NCI-H1105 (cell line): ENCODE results near the gene CEACAM7.

Experiments
- DNase-seq: peaks from one replicate; lab custom pipeline; 2025; lab: John Stamatoyannopoulos, UW

The CEACAM7 gene

DNA sequence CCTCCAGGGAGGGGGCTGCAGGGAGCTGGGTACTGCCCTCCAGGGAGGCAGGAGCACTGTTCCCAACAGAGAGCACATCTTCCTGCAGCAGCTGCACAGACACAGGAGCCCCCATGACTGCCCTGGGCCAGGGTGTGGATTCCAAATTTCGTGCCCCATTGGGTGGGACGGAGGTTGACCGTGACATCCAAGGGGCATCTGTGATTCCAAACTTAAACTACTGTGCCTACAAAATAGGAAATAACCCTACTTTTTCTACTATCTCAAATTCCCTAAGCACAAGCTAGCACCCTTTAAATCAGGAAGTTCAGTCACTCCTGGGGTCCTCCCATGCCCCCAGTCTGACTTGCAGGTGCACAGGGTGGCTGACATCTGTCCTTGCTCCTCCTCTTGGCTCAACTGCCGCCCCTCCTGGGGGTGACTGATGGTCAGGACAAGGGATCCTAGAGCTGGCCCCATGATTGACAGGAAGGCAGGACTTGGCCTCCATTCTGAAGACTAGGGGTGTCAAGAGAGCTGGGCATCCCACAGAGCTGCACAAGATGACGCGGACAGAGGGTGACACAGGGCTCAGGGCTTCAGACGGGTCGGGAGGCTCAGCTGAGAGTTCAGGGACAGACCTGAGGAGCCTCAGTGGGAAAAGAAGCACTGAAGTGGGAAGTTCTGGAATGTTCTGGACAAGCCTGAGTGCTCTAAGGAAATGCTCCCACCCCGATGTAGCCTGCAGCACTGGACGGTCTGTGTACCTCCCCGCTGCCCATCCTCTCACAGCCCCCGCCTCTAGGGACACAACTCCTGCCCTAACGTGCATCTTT lies 12.5 kb upstream of the CEACAM7 start:
- no peak for DNase-seq

GRCh38 chr19:41699968-41700323 lies 11.9 kb upstream of the CEACAM7 start:
- DNase-seq: no peak

DNA sequence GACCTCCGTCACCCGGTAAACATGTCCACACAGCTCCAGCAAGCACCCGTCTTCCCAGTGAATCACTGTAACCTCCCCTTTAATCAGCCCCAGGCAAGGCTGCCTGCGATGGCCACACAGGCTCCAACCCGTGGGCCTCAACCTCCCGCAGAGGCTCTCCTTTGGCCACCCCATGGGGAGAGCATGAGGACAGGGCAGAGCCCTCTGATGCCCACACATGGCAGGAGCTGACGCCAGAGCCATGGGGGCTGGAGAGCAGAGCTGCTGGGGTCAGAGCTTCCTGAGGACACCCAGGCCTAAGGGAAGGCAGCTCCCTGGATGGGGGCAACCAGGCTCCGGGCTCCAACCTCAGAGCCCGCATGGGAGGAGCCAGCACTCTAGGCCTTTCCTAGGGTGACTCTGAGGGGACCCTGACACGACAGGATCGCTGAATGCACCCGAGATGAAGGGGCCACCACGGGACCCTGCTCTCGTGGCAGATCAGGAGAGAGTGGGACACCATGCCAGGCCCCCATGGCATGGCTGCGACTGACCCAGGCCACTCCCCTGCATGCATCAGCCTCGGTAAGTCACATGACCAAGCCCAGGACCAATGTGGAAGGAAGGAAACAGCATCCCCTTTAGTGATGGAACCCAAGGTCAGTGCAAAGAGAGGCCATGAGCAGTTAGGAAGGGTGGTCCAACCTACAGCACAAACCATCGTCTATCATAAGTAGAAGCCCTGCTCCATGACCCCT lies 11.3 kb upstream of the CEACAM7 start:
- DNase-seq: no peak

- no peak for DNase-seq
These were observed 10.7 kb upstream of the CEACAM7 start for GRCh38 chr19:41698746-41699230.

DNA sequence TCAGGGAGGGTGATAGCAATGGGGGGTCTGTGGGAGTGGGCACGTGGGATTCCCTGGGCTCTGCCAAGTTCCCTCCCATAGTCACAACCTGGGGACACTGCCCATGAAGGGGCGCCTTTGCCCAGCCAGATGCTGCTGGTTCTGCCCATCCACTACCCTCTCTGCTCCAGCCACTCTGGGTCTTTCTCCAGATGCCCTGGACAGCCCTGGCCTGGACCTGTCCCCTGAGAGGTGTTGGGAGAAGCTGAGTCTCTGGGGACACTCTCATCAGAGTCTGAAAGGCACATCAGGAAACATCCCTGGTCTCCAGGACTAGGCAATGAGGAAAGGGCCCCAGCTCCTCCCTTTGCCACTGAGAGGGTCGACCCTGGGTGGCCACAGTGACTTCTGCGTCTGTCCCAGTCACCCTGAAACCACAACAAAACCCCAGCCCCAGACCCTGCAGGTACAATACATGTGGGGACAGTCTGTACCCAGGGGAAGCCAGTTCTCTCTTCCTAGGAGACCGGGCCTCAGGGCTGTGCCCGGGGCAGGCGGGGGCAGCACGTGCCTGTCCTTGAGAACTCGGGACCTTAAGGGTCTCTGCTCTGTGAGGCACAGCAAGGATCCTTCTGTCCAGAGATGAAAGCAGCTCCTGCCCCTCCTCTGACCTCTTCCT lies 9.3 kb upstream of the CEACAM7 start:
- DNase-seq: no peak

- no peak for DNase-seq
These were observed 8.5 kb upstream of the CEACAM7 start for GRCh38 chr19:41696402-41697197.

DNA sequence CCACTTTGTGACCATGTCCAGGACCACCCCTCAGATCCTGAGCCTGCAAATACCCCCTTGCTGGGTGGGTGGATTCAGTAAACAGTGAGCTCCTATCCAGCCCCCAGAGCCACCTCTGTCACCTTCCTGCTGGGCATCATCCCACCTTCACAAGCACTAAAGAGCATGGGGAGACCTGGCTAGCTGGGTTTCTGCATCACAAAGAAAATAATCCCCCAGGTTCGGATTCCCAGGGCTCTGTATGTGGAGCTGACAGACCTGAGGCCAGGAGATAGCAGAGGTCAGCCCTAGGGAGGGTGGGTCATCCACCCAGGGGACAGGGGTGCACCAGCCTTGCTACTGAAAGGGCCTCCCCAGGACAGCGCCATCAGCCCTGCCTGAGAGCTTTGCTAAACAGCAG lies 7.7 kb upstream of the CEACAM7 start:
- DNase-seq: no peak

GRCh38 chr19:41694831-41695635 lies 7.0 kb upstream of the CEACAM7 start:
- DNase-seq: no peak

- DNase-seq: no peak
These were observed 6.1 kb upstream of the CEACAM7 start for GRCh38 chr19:41694196-41694595.

DNA sequence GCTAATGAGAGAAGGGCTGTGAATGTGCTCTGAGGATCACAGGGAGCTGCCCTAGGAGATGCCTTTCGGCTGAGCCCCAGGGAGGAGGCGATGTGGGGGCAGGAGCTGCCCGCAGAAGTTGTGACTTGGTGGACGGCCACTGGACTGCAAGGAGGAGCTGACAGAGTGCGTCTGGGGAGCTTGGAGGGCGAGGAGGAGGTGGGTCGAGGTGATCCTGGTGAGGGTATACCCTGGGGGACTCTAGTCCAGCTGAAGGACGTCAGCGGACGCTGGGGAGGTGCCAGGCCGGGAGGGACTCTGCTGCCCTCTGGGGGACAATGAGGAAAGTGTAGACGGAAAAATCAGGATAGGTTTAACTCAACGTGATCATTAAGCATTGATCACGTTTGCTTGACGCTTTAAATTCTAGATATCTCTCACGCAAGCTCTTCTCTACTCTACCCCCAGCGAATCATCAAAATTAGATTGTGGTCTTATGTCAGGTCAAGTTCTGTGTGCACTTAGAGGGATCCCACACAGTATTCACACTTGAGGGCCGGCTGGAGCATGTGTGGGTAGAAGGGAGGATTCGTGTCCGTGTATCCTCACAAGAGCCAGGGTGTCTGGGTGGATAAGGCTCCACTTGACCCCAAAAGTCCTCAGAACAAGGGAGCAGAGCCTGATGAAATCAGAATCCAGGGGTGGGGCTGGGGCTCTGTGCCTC lies 3.3 kb upstream of the CEACAM7 start:
- DNase-seq: peak; percentile 5

- no peak for DNase-seq
These were observed 2.7 kb upstream of the CEACAM7 start for GRCh38 chr19:41690801-41691065.

- DNase-seq: no peak
These were observed 2.1 kb upstream of the CEACAM7 start for GRCh38 chr19:41689993-41690800.

GRCh38 chr19:41688687-41689086 lies 617 bp upstream of the CEACAM7 start:
- no peak for DNase-seq

DNA sequence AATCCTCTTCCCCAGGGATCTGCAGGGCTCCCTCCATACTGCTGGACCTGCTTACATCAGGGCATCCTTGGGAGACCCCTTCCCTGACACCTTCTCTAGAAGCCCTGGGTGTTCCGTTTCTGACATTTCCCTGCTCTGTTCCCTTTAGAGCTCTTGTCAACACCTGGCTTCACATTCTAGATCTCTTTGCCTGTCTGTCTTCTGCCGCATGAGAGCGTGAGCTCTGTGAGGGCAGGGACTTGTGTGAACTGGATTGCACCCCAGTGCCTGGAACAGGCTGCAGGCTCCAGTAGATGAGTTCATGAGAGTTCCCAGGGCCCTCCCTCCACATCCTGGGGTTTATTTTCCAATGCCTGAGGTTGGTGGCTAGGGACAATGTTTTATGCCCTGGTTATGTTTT lies 651 bp downstream of the CEACAM7 start:
- no peak for DNase-seq

DNA sequence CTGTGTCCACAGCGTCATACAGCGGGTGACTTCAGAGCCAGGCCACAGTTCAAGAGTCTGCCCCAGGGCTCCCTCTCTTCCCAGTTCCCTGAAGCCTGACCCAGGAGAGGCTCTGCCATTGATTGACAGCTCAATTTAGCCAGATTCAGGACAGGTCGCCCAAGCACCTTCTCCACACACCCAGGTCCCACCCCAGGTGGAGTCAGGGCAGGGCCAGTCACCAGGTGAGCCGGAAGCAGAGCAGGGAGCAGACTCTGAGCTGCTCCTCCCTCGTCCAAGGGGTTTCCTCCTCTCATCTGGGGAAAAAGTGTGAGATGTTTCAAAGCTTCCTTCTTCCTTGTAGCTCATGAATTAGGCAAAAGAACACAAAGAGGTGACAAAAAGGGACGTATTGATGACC lies 5.6 kb downstream of the CEACAM7 start:
- DNase-seq: no peak

- no peak for DNase-seq
These were observed 16.6 kb downstream of the CEACAM7 start for GRCh38 chr19:41671486-41671885.

DNA sequence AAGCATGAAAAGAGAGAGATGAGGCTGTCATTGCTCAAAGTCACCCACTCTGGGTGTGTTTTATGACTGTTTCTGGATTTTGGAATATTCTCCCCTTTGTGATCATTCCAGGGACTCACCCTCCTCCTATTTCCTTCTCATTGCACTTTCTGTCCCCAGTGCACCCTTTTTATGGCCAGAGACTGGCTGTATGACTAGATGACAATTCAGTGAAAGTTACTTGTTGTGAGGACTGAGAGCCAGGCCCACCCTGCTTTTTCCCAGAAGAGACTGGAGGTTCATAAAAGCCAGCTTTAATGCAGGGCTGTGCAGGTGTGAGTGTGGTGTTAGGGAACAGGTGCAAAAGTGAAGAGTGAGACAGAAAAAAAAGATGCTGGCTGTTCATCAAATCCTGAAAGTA lies 17.3 kb downstream of the CEACAM7 start:
- DNase-seq: no peak

DNA sequence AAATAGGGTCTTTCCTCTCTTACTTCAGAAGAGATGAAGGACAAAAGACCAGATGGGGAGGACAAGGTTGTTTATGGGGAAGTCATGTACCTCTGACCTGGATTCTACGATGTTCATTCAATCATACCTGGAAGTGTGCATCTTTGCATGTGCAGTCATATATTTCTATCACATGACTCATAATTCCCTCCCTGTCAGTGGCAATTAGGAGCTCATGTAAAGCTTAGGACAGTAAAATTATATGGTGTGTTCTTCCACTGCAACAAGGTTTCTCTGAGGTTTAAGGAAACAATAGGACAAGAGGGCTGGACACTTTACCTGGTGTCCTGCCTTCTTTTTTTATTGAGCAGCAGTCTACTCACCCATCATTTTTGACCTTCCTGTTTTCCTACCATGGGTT lies 19.8 kb downstream of the CEACAM7 start:
- DNase-seq: no peak

DNA sequence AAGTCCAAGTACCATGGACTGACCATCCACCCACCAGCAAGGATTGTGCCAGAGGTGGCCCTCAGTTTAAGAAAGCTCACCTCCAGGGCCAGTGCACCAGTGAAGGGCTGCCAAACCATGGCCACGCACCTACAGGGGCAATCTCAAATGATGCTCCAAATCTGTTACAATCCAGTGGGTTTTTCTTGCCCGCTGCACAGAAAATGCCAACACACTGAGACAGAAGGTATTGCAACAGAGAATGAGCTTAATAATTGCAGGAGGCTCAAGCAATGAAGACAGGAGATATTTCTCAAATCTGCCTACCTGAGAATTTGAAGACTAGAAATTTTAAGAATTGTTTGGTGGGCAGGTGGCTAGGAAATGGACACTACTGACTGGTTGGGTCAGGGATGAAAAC lies 22.0 kb downstream of the CEACAM7 start:
- DNase-seq: no peak

GRCh38 chr19:41657157-41657556 lies 30.9 kb downstream of the CEACAM7 start:
- no peak for DNase-seq
